Measurements from ENCODE around the gene KCNB1.

DNA sequence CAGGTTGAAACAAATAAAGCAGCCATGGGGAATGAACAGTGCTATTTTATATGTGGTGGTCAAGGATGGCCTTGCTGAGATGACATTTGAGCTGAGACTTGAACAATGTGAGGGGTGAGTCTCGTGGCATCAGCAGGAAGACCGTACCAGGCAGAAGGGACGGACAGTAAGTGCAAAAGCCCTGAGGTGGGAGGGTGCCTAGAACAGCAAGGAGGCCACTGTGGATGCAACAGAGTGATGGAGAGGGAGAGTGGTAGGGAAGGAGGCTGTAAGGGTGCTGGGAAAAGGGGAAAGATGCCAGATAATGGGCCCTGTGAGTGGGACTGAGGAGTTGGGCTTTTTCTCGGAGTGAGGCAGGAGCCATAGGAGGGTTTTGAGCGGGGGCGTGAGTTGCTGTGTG is 11.5 kb downstream of the KCNB1 start:
- no peak for TF ChIP-seq POLR2A (IDR thresholded peaks at IDR 0.05)
- TF ChIP-seq EP300 (IDR thresholded peaks at IDR 0.05), result no peak
- TF ChIP-seq, protein P1, sequence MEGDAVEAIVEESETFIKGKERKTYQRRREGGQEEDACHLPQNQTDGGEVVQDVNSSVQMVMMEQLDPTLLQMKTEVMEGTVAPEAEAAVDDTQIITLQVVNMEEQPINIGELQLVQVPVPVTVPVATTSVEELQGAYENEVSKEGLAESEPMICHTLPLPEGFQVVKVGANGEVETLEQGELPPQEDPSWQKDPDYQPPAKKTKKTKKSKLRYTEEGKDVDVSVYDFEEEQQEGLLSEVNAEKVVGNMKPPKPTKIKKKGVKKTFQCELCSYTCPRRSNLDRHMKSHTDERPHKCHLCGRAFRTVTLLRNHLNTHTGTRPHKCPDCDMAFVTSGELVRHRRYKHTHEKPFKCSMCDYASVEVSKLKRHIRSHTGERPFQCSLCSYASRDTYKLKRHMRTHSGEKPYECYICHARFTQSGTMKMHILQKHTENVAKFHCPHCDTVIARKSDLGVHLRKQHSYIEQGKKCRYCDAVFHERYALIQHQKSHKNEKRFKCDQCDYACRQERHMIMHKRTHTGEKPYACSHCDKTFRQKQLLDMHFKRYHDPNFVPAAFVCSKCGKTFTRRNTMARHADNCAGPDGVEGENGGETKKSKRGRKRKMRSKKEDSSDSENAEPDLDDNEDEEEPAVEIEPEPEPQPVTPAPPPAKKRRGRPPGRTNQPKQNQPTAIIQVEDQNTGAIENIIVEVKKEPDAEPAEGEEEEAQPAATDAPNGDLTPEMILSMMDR (IDR thresholded peaks at IDR 0.05), result no peak
- TF ChIP-seq POLR2AphosphoS5 (IDR thresholded peaks at IDR 0.05), result no peak

Measured in stomach (tissue), 4 donors.